ENCODE results near the gene C16orf89.

Gene C16orf89

GRCh38 chr16:5012887-5013286, 52.9 kb downstream of the C16orf89 start:
- no peak overlapping the region for H3K4me3 ChIP-seq (replicated peaks; ENCODE audit: low read depth, low read length)
- no peak for DNase-seq (ENCODE audit: low read depth)

GRCh38 chr16:5011637-5012036, 54.1 kb downstream of the C16orf89 start:
- no peak overlapping the region for H3K4me3 ChIP-seq (replicated peaks; ENCODE audit: low read depth, low read length)
- no peak for DNase-seq (ENCODE audit: low read depth)
- TF ChIP-seq CTCF (IDR thresholded peaks at IDR 0.05; ENCODE audit: low read length, missing control alignments) = no peak

More at GRCh38 chr16:5012887-5013286, 52.9 kb downstream of the C16orf89 start:
- TF ChIP-seq CTCF (IDR thresholded peaks at IDR 0.05; ENCODE audit: low read length, missing control alignments) = no peak

GRCh38 chr16:5010576-5011329, 55.0 kb downstream of the C16orf89 start:
- no peak for DNase-seq (ENCODE audit: low read depth)
- H3K4me3 ChIP-seq (replicated peaks; ENCODE audit: low read depth, low read length) = no peak overlapping the region
- TF ChIP-seq CTCF (IDR thresholded peaks at IDR 0.05; ENCODE audit: low read length, missing control alignments) = no peak

- DNase-seq (ENCODE audit: low read depth) = no peak
- TF ChIP-seq CTCF (IDR thresholded peaks at IDR 0.05; ENCODE audit: low read length, missing control alignments) = no peak
Measured at GRCh38 chr16:5008311-5008731, 57.4 kb downstream of the C16orf89 start.

GRCh38 chr16:5007256-5007655, 58.5 kb downstream of the C16orf89 start:
- DNase-seq (ENCODE audit: low read depth) = no peak
- TF ChIP-seq CTCF (IDR thresholded peaks at IDR 0.05; ENCODE audit: low read length, missing control alignments) = no peak
- no peak overlapping the region for H3K4me3 ChIP-seq (replicated peaks; ENCODE audit: low read depth, low read length)

More at GRCh38 chr16:5008311-5008731, 57.4 kb downstream of the C16orf89 start:
- no peak overlapping the region for H3K4me3 ChIP-seq (replicated peaks; ENCODE audit: low read depth, low read length)

- H3K4me3 ChIP-seq (replicated peaks; ENCODE audit: low read depth, low read length) = no peak overlapping the region
- TF ChIP-seq CTCF (IDR thresholded peaks at IDR 0.05; ENCODE audit: low read length, missing control alignments) = no peak
- DNase-seq (ENCODE audit: low read depth) = no peak
Measured at GRCh38 chr16:5006348-5007193, 59.2 kb downstream of the C16orf89 start.
